GM20431 (cell line): ENCODE data around the gene WWOX.

Experiments
- in situ Hi-C: fragments of 300-500 bp; cut with MseI, MboI; formaldehyde crosslinking; loops from one replicate; pipeline ENCODE4 v1.15.0; 2020; ENCODE audit warnings: low sequenced_read_pairs; ENCODE audit not compliant: unreplicated experiment

The WWOX gene

DNA sequence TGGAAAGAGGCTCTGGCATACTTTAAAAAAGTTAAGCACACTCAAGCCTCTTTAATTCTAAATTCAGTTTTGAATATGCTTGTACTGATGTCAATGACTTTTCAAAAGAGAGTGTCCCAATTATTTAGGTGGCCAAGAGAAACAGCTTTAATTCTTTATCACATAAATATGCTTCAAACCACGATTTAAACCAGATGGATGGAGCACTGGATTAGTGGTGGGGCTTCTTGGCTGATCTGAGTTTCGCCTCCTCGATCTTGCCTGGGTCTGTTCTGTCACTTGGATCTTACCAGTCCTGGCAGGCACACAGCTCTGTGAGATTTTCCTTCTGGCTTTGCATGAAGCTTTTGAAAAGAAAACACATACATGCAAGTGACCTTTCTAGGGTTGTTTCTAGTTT lies 1033.2 kb downstream of the WWOX start:
- in situ Hi-C loops, result no loop called here

DNA sequence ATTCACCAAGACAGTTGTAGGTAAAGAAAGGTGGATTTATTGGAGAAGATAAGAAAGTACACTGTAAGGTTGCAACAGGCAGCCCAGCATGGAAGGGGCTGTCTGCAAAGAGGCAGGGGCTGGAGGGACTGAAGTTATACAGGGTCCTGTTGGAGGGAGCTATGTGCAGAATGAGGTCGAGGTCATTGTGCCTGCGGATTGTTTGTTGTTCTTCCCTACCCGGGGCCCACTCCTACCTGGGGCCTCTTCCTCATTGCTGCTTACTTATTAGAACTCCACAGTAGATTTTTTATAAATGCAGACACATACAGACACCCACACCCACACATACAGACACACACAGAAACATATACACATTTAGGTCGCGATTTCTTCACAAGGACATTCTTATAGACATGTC lies 1034.8 kb downstream of the WWOX start:
- in situ Hi-C loops, result no loop called here

DNA sequence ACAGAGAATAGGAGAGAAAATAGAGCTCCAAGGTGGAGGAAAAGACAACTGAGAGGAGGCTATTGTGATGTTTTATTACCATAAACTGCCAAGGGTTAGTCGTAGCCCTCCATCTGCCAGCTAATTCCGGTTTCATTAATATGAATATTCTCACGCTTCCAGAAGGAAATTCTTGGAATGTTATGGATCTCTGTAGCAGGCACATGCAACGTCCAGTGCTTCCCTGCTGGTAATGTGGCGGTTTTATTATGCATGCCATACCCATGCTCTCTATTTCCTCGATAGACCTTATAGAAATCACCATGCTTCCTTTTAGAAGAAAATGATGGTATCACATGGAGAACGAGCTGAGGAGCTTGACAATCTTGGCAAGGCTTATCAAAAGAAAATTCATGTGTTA lies 1037.5 kb downstream of the WWOX start:
- in situ Hi-C loops, result no loop called here

DNA sequence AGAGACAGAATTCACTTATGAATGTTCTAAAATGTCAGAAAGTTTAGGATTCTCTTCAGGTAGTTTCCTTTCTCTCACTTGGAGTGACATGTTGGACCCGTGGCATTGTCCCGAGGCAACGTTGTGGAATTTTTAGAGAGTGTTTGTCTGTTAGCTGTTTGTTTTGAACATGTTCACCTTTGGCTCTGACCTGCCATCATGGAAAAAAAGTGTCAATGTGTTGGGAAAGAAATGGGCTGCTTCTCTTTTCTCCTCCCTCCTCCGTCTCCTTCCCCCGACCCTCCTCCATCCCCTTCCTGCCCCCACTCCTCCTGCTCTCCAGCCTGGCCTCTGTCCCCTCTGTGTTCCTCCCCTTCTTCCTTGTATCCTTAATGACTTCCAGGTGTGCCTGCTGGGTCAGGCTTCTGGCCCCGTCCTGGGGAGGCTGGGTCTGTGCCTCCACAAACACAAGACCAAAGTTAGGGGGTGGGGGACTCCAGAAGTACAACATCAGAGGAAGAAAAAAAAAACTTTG lies 1038.0 kb downstream of the WWOX start:
- in situ Hi-C loops, result no loop called here

DNA sequence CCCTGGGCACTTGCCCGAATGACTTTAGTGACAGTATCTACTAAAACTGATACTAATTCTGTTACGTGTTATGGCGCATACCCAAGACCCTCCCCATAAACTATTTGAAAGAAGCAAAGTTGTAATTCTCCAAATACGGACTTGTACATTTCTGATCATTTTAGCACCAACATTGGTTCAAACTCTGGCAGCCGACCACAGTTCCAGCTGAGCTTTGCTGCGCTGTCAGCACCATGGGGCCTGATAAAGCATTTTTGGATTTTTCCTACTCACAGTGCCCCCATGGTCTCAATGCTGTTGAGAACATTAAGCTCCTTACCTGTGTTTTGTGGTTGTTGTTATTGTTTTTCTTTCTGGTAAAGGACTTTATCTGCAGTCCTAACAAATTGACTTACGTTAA lies 1040.3 kb downstream of the WWOX start:
- in situ Hi-C loops, result no loop called here

DNA sequence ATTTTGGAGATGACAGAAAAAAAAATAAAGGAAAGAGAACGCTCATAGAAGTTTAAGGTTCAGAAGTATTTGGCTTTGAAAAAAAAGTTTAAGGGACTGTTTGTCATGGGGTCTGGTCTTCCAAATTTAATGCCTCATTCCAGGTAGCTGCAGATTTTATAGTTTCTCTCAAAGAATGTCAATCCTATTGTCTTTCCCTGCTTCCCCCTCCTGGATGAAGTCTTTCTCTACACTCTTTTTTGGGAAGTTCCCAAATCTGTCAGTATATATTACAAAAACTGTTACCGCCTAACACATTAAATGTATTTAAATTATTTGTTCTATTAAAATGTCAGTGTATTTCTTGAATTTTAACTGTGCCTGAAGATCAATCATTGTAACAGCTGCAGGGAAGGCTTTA lies 1043.6 kb downstream of the WWOX start:
- in situ Hi-C loops, result no loop called here

DNA sequence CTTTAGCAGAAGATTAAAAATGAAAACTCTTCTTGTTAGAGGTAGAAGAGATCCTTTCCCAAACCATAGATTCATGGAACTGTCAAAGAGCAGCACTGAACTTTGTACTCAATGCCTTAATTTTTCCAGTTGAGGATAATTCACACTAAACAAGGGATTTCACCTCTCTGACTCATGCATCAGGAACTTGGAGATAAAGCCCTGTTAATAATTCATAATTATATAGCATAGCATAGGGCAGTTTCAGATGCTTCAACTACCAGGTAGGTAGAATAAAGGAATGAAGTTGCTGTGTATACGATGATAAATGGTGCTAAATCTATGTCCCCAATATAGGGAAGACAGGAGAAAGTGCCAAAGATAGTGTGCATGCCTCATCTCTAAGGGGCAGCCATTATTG lies 1050.7 kb downstream of the WWOX start:
- in situ Hi-C loops, result no loop called here

DNA sequence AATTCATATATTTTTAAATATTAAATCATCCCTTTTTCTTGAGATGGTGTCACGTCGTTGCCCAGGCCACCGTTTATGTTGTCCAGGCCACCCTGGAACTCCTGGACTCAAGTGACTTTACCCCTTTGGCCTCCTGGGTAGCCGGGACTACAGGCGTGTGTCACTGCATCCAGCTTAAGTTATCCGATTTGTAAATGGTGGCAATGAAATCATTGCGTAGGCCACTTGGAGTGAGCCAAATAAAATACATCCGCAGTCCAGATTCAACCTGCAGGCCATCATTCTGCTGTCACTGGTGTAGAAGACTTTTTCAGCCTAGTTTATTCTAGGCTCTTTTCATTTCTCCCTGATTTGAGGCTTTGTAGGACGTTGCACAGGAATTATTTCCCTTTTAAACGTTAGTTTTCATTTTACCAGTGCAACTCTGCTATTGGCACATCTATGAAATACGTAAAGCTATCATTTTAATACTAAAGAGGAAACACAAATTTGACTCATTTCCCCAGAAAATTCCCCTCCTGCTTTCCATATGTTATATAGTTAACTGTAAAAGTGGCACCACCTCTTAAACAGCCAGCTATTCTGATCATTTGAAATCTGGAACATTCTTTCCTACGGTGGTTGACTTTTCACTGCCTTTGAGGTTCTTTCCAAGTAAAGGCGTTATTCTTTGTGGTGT lies 1051.3 kb downstream of the WWOX start:
- in situ Hi-C loops, result no loop called here

DNA sequence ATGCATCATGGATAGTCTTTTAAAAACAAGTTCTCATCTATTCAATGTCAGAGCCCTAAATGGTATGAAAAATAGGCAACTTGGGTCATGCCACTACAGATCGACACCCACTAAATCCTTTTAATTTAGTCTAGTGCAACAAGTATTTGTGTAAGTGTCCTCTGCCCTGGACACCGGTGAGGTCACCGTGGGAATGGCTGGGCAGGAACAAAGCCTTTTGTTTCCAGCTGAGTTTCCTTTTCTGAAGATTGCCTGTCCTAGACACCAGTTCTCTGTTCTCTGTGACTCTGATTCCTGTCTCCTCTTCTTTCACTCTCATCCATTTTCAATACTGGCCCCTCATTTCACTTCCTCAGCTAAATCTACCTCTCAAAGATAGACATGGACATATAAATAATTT lies 1054.6 kb downstream of the WWOX start:
- in situ Hi-C loops, result no loop called here

DNA sequence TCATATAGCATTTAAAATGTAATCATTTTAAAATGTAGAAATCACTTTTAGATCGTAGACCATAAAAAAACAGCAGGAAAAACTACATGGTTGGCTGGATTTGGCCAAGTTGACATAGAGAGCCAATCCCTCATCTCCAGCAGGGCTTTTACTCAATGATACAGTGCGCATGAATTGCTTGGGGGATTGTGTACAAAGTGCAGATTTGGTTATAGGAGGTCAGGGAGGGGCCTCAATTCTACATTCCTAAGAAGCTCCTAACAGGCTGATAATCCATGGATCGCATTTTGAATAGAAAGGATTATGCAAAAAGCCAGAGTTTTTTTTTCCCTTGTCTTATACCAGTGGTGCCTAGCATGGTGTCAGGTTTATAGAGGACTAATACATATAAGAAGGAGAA lies 1056.0 kb downstream of the WWOX start:
- in situ Hi-C loops, result no loop called here

DNA sequence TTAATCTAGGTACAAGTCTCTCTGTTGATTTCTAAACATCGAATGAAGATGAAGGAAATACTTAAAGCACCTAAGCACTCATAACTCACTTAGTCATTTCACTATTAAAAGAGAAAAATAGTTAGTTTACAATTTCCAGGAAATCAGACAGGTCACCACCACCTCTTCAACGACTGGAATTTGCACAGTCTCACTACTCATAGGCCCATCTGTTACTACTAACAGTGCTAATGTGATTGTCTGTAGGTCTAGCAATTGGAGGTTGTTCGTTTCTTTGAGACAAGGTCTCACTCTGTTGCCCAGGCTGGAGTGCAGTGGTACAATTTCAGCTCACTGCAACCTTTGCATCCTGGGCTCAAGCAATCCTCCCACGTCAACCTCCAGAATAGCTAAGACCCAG lies 1056.5 kb downstream of the WWOX start:
- in situ Hi-C loops, result no loop called here

DNA sequence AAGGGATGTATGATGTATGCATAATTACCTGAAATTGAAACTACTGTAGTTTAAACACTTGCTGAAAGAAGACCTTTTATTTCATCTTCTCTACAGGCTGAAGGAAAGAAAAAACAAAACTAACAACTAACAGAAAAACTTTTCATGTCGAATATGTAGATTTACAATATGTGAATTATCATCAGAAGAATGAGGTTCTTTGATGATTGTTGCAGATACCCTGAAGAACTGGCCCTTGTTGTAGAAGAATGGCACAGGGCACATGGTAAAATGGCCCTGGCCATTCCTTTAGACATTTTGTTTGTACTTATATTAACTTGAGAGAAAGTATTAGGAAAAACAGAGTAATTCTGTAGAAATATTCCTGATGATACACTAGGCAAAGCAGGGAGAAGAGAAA lies 1057.3 kb downstream of the WWOX start:
- in situ Hi-C loops, result no loop called here

DNA sequence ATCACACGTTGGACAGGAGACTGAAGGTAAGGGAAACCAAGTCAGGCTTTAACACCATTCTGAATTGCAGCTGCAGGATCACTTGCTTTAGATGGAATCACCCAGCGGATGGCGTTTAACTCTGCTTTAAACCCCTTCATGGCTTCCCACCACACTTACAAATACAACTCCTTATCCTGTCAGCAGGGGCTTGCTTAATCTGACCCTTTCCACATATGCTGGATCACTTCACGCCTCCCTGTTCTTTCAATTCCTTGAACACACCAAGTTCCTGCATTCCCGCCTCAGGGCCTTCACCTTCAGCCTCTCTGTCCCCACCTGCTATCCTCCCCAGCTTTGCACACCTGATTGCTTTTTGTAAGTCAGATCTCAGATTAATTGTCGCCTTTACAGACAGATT lies 1058.9 kb downstream of the WWOX start:
- in situ Hi-C loops, result no loop called here

DNA sequence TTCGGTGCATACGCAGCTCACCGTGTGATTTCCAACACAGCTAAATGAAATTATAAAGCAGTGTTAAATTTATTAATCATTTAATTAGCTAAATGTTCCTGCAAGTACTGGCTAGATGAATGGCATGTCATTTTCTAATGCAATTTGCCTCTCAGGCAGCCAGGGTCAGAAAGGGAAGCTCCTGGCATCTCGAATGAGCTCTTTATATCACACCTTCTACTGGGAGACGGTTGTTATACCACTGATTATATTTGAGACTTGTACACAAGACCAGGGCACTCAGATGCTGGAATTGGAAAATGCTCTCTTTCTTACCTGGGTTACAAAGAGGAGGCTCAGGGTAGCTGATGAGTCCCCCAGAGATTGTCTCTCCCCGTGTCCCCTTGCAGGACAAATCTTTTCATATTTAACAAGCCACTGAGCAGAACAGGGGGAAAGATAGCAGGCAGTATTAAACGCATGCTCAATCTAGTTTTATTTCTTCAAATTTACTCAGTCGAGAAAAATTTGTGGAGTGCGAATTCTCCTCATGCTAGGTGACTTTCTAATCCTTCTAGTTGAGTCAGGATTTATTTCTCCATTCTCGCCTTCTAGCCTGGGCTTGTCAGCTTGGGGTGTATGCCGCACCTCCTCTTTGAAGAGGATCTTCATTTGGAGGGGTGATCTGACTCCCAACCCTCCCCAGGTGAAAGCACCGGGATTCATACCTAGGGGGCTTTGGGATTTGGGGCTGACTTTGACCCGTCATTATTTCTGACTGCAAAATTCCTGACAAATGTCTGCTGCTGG lies 1060.0 kb downstream of the WWOX start:
- in situ Hi-C loops, result no loop called here

DNA sequence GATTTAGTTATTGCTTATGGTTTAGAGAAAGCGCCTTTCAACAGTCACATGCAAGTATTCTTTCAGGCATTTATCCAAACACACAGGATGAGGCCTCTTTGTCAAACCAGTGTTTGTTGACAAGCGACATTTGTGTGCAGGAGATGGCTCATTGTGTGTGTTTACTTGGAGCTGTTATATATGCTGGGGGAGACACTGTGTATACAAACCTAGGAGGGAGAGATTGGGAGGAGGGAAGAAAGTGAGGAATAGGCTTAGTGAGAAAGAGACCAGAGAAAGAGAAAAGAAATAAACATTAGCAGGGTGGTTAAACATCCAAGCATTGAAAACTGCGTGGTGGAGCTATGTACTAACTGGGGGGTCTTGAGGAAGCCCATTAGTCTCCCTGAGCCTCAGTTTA lies 1063.5 kb downstream of the WWOX start:
- in situ Hi-C loops, result no loop called here

DNA sequence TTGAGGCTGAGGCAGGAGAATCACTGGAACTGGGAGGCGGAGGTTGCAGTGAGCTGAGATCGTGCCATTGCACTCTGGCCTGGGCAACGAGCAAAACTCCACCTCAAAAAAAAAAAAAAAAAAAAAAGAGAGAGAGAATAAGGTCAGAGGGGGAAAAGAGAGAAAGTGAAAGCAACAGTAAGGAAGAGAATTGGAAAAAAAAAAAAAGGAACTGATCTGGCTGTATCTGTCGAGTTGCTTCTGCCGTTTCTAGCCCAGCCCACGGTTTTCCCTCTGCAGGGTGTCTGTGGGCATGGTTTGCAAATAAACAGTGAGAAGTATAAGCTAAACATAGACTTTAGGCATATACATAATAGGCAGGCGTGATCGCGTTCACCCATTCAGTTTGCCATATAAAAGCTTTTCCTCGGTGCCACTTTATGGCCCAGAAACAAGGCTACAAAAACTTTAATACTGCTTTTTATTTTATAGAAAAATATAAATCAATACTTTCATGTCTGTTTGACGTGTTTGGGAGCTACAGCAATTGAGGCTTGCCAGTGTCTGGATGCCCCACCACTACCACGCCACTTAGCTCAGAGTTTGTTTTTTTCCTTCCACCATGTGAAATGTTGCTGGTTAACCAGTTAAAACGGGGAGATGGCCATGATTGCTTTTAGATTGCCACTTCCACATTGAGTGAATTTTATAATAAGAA lies 1064.4 kb downstream of the WWOX start:
- in situ Hi-C loops, result no loop called here

DNA sequence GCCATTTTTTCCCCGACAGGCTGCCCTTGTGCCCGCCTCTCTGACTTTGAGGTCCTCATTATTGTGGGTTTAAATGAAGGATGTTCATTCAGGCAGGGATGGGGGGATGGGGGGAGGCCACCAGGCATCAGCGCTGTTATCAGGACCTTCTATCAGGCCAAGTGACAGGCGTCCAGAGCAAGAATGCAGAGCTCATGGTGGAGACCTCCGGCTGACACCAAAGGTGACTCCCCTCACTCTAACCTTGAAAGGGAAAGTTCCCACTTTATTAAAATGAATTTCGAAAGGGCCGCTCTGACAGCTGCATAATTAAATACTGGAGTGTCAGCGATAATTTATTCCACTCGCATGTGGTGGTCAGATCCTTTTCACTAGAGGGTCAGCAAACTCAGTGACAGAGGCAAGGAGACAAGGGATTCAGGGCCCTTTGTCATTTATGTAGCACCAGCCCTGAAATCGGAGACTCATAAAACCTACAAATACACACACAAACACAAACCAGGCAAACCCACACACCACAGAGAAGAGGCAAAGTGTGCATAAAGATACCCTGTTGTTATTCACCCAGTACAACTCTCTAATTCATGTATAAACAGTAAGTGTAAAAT lies 1065.0 kb downstream of the WWOX start:
- in situ Hi-C loops, result no loop called here

DNA sequence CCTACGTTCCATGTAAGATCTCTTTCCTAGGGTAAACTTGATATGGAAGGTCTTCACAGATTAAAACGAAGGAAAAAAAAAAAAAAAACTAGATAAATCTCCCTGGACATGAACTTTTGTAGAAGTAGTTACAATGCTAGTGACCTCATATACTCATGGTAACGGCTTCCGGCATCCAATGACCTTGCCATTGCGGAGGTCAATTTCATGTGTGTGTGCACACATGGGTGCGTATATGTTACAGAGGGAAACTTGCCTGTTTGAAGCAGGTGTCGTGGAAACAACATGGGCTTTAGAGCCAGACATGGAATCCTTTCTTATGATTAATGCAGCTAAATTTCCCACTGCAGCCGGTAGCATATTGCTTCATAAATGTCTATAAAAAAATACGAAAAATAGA lies 1065.6 kb downstream of the WWOX start:
- in situ Hi-C loops, result no loop called here

DNA sequence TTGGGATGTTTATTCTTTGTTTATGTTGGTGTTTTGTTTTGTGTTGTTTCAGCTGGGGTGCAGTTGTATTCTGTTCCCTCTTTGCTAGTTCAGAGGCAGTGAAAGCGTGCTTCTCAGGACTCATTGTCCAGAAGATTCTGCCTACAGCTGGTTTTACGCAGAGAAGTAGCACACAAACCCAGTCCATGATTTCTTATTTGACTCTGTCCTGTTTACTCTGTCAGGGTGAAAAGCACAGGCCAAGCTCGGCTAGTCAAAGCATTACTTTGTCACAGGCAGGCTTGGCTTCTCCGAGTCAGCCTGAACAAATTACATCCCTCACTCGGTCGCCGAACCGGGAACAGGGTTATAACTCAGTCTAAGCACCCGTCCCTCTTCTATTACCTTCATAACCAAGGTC lies 1066.1 kb downstream of the WWOX start:
- in situ Hi-C loops, result no loop called here

DNA sequence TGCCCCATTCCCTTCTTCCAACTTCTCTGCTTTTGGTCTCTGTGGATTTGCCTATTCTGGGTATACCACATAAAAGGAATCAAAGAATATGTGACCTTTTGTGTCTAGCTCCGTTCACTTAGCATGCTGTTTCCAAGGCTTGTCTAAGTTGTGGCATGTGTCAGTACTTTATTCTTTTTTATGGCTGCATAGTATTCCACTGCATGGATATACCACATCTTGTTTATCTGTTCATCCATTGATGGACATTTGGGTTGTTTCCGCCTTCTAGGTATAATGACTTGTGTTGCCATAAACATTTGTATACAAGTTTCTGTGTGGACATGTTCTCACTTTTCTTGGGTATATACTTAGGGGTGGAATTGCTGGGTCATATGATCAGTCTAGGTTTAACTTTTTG lies 1068.4 kb downstream of the WWOX start:
- in situ Hi-C loops, result no loop called here

DNA sequence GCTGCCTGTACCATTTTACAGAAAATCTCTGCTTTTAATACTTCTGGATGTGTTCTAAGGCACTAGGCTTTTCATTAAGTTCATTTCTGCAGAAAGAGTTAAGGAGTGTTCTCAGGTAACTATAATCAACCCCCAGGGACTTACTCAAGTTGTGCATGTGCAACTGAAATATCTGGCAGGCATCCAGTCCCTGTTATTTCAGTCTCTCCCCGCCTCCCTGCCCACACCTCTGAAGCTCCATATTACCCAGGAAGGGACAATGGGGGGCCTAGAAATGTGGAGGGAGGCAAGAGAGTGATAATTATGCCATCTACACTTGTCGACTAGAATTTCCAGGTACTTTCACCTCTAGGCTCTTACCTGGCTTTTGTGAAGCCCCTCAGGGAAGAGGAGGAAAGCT lies 1068.9 kb downstream of the WWOX start:
- in situ Hi-C loops, result no loop called here
